Tibial nerve (tissue), 4 donors: Measurements from ENCODE around the gene NTRK2. TPM values are rescaled to one million over a fixed set of nuclear protein-coding genes. Genes with fewer than 3 reads are reported as not detected.

Experiments
- DNase-seq, 2 donors: peaks; one replicate each; pipeline ENCODE4 v3.0.0-alpha.2; 2019; ENCODE audit warnings: low spot score in 2 of 2
- H3K27ac ChIP-seq, 4 donors: fragments of 200-600 bp; sonication (generic) in 3 of 4; one replicate each; pipeline ENCODE4 v1.5.1; 2017 to 2019; ENCODE audit warnings: mild to moderate bottlenecking in 1 of 4
- H3K27me3 ChIP-seq, 2 donors: fragments of 200-600 bp; sonication (generic) in 1 of 2; one replicate each; pipeline versions ENCODE4 v1.5.1 to v1.6.0; 2017 to 2019
- H3K36me3 ChIP-seq, 3 donors: fragments of 200-600 bp; sonication (generic); one replicate each; pipeline ENCODE4 v1.5.1; 2018 to 2019
- H3K4me1 ChIP-seq, 4 donors: fragments of 200-600 bp; sonication (generic) in 3 of 4; one replicate each; pipeline ENCODE4 v1.5.1; 2017 to 2019
- H3K4me3 ChIP-seq, 4 donors: fragments of 200-600 bp; sonication (generic) in 3 of 4; one replicate each; pipeline ENCODE4 v1.5.1; 2017 to 2019; ENCODE audit warnings: mild to moderate bottlenecking in 1 of 4, moderate library complexity in 1 of 4
- H3K9me3 ChIP-seq, 4 donors: fragments of 200-600 bp; sonication (generic) in 3 of 4; one replicate each; pipeline ENCODE4 v1.5.1; 2017 to 2019
- CTCF ChIP-seq, 5 experiments: fragments of 200-600 bp in 3 of 5; fragments of 450-650 bp in 2 of 5; sonication (generic) in 3 of 5; IDR thresholded peaks; one replicate each; pipeline ENCODE4 v1.5.1; 2016 to 2019; ENCODE audit warnings: antibody characterized with exemption in 5 of 5, mild to moderate bottlenecking in 3 of 5, moderate library complexity in 2 of 5
- EP300 ChIP-seq, 2 donors: sonication (generic); formaldehyde crosslinking; IDR thresholded peaks; one replicate each; pipeline ENCODE4 v1.6.1; 2017; ENCODE audit warnings: antibody characterized with exemption in 2 of 2, mild to moderate bottlenecking in 1 of 2
- POLR2A ChIP-seq, 2 donors: fragments of 450-650 bp; IDR thresholded peaks; one replicate each; pipeline ENCODE4 v1.6.1; 2017; ENCODE audit warnings: antibody characterized with exemption in 2 of 2, mild to moderate bottlenecking in 2 of 2, moderate library complexity in 2 of 2
- WGBS, 2 donors: methylation state at CpG; one replicate each; pipeline ENCODE4 v1.1.5; 2018; 5-methylcytosine and 5-hydroxymethylcytosine counted together
- total RNA-seq, 4 donors: library from RNA; depleted of rRNA; stranded (reverse); fragments of >200 nt; gene quantifications; one replicate each; pipeline ENCODE4 v1.1.0, GENCODE V29; 2016

The NTRK2 gene
- total RNA-seq, 4 donors from 2014 or later = 46.7 to 83.4 (median 69.5) TPM

DNA sequence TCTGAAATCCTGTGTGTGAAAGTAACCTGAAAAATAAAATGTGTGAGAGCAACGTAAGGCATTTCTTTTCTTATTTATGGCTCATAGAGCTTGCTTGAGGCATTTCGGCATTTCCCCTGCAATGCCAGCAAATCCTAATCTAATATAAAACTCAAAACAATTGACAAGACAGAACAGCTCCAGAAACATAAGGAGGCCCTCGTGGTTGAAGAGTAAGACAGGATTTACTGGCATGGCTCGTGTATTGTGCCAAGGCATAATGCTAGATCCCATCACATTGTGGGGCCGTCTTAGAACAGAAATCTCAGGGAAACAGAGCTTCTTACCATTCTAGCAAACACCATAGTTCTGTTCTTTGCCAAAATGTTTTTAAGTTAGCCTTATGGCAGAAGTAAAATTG lies 166.2 kb downstream of the NTRK2 start:
- H3K4me1 ChIP-seq = peaks cover 0 to 14% (median 4%) of the 10 kb centered on the region in 4 donors
- H3K27ac ChIP-seq = no peak overlapping the region
- H3K9me3 ChIP-seq = no peaks in the 10 kb centered on the region
- 66 to 88% methylated on average over 5 of the region's 5 CpGs for WGBS, 2 donors
- no peak for DNase-seq
- H3K4me3 ChIP-seq = no peak overlapping the region
- H3K36me3 ChIP-seq = no peaks in the 10 kb centered on the region
- TF ChIP-seq EP300 (IDR thresholded peaks at IDR 0.05) (no peak), POLR2A (IDR thresholded peaks at IDR 0.05) (no peak), CTCF (IDR thresholded peaks at IDR 0.05) (no peak)
- H3K27me3 ChIP-seq = no peaks in the 10 kb centered on the region

DNA sequence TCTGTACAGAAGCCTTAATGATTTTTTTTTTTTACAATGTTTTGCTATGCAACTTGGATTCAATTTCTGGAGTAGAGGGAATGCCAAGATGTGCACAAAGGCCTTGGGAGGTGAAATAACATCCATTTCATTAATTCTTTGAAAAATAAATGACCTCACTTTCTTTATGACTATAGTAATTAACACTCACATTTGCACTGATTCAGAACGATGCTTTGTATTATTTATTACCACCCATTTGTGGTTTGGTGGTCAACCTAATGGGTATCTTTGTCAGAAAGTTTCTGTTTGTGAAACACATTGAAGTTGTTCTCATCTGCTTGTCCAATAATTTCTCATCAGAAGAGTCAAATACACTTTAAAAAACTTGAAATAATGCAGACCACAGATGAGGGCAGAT lies 169.3 kb downstream of the NTRK2 start:
- no peak for DNase-seq
- TF ChIP-seq POLR2A (IDR thresholded peaks at IDR 0.05) (no peak), EP300 (IDR thresholded peaks at IDR 0.05) (no peak), CTCF (IDR thresholded peaks at IDR 0.05) (no peak)
- no peaks in the 10 kb centered on the region for H3K36me3 ChIP-seq
- peaks cover 0 to 14% (median 4%) of the 10 kb centered on the region in 4 donors for H3K4me1 ChIP-seq
- no peaks in the 10 kb centered on the region for H3K27me3 ChIP-seq
- no peaks in the 10 kb centered on the region for H3K9me3 ChIP-seq
- 12 to 15% methylated on average over 1 of the region's 1 CpG for WGBS, 2 donors
- H3K27ac ChIP-seq = no peak overlapping the region
- no peak overlapping the region for H3K4me3 ChIP-seq

- Histone ChIP-seq H3K27me3 (no peaks in the 10 kb centered on the region), H3K4me3 (peak overlapping the region in 1 of 4 donors; percentile 6), H3K27ac (peak overlapping the region in 2 of 4 donors; percentile 19 to 20), H3K36me3 (no peaks in the 10 kb centered on the region), H3K4me1 (peaks cover 0 to 14% (median 4%) of the 10 kb centered on the region in 4 donors), H3K9me3 (no peaks in the 10 kb centered on the region)
- TF ChIP-seq POLR2A (IDR thresholded peaks at IDR 0.05) = no peak
- no peak for TF ChIP-seq CTCF (IDR thresholded peaks at IDR 0.05)
- no peak for TF ChIP-seq EP300 (IDR thresholded peaks at IDR 0.05)
- no peak for DNase-seq
- 23 to 27% methylated on average over 9 of the region's 9 CpGs for WGBS, 2 donors
Observed at GRCh38 chr9:84839541-84839940, 170.0 kb downstream of the NTRK2 start.

GRCh38 chr9:84841931-84842330 lies 172.4 kb downstream of the NTRK2 start:
- TF ChIP-seq EP300 (IDR thresholded peaks at IDR 0.05) = no peak
- no peak for TF ChIP-seq POLR2A (IDR thresholded peaks at IDR 0.05)
- TF ChIP-seq CTCF (IDR thresholded peaks at IDR 0.05) = no peak
- H3K27me3 ChIP-seq = no peaks in the 10 kb centered on the region
- 95 to 96% methylated on average over 5 of the region's 5 CpGs for WGBS, 2 donors
- no peak overlapping the region for H3K4me3 ChIP-seq
- no peak for DNase-seq
- H3K9me3 ChIP-seq = no peaks in the 10 kb centered on the region
- no peak overlapping the region for H3K27ac ChIP-seq
- H3K4me1 ChIP-seq = peaks cover 0 to 14% (median 4%) of the 10 kb centered on the region in 4 donors
- no peaks in the 10 kb centered on the region for H3K36me3 ChIP-seq

DNA sequence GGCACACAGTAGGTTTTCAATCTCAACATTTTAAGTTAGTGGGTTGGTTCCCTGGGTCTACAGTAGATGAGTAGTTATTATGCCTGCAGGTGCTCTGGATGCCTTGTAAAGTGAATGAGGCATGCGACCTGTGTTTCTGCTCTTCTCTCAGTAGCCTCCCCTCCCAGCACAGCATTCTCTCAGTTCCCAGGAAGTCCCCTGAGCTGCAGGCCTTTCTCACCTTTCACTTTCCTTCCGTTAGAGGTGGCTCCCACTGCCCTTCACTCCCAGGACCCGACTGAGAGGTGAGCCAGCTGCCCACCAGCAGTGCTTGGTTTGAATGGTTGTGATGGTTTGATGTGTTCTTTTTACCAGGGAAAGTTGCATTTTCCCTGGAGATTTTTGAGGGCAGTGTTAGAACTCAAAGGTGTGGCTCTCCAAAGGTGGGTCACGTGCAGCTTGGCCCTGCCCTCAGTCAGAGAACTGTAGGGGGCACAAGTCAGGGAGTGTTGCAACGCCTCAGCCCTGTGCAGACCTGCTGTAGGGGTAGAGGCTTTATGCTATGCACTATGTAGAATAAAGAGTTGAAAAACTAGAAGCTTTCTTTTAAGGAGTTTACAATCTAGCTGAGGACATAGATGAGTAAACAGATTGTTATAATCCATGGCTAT lies 173.8 kb downstream of the NTRK2 start:
- DNase-seq = no peak
- Histone ChIP-seq H3K4me1 (peaks cover 0 to 14% (median 4%) of the 10 kb centered on the region in 4 donors), H3K9me3 (no peaks in the 10 kb centered on the region), H3K27me3 (no peaks in the 10 kb centered on the region), H3K27ac (no peak overlapping the region), H3K36me3 (no peaks in the 10 kb centered on the region), H3K4me3 (no peak overlapping the region)
- WGBS, 2 donors = 78 to 87% methylated on average over 5 of the region's 5 CpGs
- TF ChIP-seq POLR2A (IDR thresholded peaks at IDR 0.05) (no peak), CTCF (IDR thresholded peaks at IDR 0.05) (no peak), EP300 (IDR thresholded peaks at IDR 0.05) (no peak)
